A549 (cell line): Measurements from ENCODE around the gene RNASE3.

ENCODE experiments used
- BCL3 ChIP-seq: fragments of >200 bp; sonication (Bioruptor Twin); formaldehyde crosslinking; IDR thresholded peaks from 3 replicates; pipeline ENCODE4 v1.6.1; 2016
- BHLHE40 ChIP-seq: IDR thresholded peaks from 2 replicates; pipeline ENCODE4 v1.6.1; 2012; ENCODE audit warnings: low read depth, low read length, inconsistent platforms
- CEBPB ChIP-seq, 2 experiments: fragments of >200 bp in 1 of 2; sonication (Bioruptor Twin) in 1 of 2; formaldehyde crosslinking in 1 of 2; IDR thresholded peaks; 2 replicates each; pipeline ENCODE4 v1.6.1; 2012 to 2016
- KDM5A ChIP-seq: fragments of 200-600 bp; sonication (generic); IDR thresholded peaks from 2 replicates; pipeline ENCODE4 v1.6.1; 2016; ENCODE audit warnings: antibody characterized with exemption, mild to moderate bottlenecking
- POLR2A ChIP-seq: IDR thresholded peaks from 2 replicates; pipeline ENCODE4 v1.6.1; 2012; ENCODE audit warnings: mild to moderate bottlenecking, low read length
- RARB ChIP-seq: fragments of 250-450 bp; sonication (Bioruptor Pico); IDR thresholded peaks from 2 replicates; pipeline ENCODE4 v1.8.0; 2021; ENCODE audit warnings: mild to moderate bottlenecking, moderate library complexity
- RFX5 ChIP-seq: fragments of 450-650 bp; IDR thresholded peaks from 2 replicates; pipeline ENCODE4 v1.7.1; 2014; ENCODE audit warnings: antibody characterized with exemption, mild to moderate bottlenecking, moderate library complexity
- TF ChIP-seq, protein P1 (sequence below): fragments of >200 bp; sonication (Bioruptor Twin); formaldehyde crosslinking; IDR thresholded peaks from 3 replicates; pipeline ENCODE4 v1.5.1; 2016

GRCh38 chr14:20934148-20934762, 43.1 kb downstream of the RNASE3 start:
- TF ChIP-seq BCL3: no peak
- no peak for TF ChIP-seq POLR2A
- TF ChIP-seq, protein P1, sequence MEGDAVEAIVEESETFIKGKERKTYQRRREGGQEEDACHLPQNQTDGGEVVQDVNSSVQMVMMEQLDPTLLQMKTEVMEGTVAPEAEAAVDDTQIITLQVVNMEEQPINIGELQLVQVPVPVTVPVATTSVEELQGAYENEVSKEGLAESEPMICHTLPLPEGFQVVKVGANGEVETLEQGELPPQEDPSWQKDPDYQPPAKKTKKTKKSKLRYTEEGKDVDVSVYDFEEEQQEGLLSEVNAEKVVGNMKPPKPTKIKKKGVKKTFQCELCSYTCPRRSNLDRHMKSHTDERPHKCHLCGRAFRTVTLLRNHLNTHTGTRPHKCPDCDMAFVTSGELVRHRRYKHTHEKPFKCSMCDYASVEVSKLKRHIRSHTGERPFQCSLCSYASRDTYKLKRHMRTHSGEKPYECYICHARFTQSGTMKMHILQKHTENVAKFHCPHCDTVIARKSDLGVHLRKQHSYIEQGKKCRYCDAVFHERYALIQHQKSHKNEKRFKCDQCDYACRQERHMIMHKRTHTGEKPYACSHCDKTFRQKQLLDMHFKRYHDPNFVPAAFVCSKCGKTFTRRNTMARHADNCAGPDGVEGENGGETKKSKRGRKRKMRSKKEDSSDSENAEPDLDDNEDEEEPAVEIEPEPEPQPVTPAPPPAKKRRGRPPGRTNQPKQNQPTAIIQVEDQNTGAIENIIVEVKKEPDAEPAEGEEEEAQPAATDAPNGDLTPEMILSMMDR: peak; percentile 30; the same call in 1 of the 3 replicates
- TF ChIP-seq KDM5A: no peak
- no peak for TF ChIP-seq BHLHE40
- TF ChIP-seq RFX5: no peak
- no peak for TF ChIP-seq RARB (CRISPR knock-in tag)
- TF ChIP-seq CEBPB (IDR thresholded peaks at IDR 0.05): no peak
